ENCODE measurements around the gene SORBS1.

Gene SORBS1

DNA sequence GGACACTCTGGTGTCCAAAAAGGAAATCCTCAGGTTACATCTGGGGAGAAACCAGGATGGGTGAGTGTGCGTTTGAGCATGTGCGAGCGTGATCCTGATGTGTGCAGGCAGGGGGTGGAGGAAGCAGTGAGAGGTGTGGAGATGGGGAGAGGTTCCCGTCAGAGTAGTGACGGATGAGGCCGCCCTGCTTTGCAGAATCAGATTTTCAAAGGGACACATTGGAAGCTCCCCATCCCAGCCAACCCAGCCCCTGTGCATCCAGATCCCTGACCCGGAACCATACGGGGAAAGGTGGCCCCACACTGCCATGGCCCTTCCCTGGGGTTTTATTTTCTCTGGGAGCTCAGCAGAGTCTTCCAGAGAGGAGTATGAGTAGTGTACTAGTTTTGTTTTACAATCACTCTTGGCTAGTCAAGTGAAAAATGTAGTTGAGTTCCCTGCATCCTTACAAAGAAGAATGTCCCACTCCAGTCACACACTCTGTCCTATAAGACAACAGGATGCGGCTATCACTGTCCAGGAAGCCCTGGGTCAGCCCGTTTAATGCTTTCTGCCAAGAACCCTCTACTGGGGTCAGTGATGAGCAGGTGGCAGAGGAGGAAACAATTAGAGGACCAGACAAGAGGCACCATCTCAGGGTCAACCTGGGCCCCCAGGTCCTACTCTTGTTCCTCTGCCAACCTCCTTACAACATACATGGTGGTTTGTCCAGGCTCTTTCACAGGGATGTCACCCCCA is 223.6 kb downstream of the SORBS1 start:
- TF ChIP-seq REST (IDR thresholded peaks at IDR 0.05; ENCODE audit: low read depth) (no peak), CEBPB (IDR thresholded peaks at IDR 0.05) (no peak), YY1 (IDR thresholded peaks at IDR 0.05; ENCODE audit: low read depth) (no peak), TCF12 (IDR thresholded peaks at IDR 0.05; ENCODE audit: low read depth) (no peak), CREB1 (IDR thresholded peaks at IDR 0.05; ENCODE audit: low read depth) (no peak), NFIC (IDR thresholded peaks at IDR 0.05) (no peak), EGR1 (IDR thresholded peaks at IDR 0.05) (no peak), ZBTB7A (IDR thresholded peaks at IDR 0.05; ENCODE audit: low read depth) (no peak), TEAD4 (IDR thresholded peaks at IDR 0.05) (no peak), TAF1 (IDR thresholded peaks at IDR 0.05; ENCODE audit: low read depth) (no peak), EP300 (IDR thresholded peaks at IDR 0.05; ENCODE audit: borderline replicate concordance) (no peak), FOXM1 (IDR thresholded peaks at IDR 0.05; ENCODE audit: borderline replicate concordance, low read depth) (no peak), RAD21 (IDR thresholded peaks at IDR 0.05; ENCODE audit: low read depth) (no peak)
- TF ChIP-seq, protein P1, sequence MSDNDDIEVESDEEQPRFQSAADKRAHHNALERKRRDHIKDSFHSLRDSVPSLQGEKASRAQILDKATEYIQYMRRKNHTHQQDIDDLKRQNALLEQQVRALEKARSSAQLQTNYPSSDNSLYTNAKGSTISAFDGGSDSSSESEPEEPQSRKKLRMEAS (IDR thresholded peaks at IDR 0.05): no peak
- TF ChIP-seq, protein P2, sequence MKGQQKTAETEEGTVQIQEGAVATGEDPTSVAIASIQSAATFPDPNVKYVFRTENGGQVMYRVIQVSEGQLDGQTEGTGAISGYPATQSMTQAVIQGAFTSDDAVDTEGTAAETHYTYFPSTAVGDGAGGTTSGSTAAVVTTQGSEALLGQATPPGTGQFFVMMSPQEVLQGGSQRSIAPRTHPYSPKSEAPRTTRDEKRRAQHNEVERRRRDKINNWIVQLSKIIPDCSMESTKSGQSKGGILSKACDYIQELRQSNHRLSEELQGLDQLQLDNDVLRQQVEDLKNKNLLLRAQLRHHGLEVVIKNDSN (IDR thresholded peaks at IDR 0.05): no peak

DNA sequence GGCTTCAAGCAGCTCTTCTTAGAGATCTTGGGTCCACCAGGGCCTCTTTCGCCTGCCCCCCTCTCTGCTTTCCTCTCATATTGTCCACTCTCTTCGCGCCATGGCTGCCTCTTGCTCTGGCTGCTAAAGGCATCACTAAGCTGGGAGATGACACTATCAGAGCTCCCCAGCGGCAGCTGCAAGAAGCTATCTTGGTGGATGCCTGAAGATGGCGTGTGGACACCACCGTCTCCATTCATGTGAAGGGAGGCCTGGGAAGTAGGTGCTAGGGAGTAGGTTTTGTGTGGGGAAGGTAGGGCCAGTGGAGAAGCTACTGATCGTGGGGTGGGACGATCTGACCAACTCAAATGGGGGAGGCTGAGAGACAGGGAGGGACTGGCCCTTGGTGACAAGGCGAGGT is 224.5 kb downstream of the SORBS1 start:
- TF ChIP-seq RAD21 (IDR thresholded peaks at IDR 0.05; ENCODE audit: low read depth) (peak; percentile 12; the same call in 1 of the 2 replicates), FOXM1 (IDR thresholded peaks at IDR 0.05; ENCODE audit: borderline replicate concordance, low read depth) (no peak)

GRCh38 chr10:95335933-95336699 is 225.1 kb downstream of the SORBS1 start:
- TF ChIP-seq CEBPB (IDR thresholded peaks at IDR 0.05) (no peak), EGR1 (IDR thresholded peaks at IDR 0.05) (no peak), YY1 (IDR thresholded peaks at IDR 0.05; ENCODE audit: low read depth) (no peak), REST (IDR thresholded peaks at IDR 0.05; ENCODE audit: low read depth) (no peak)
- TF ChIP-seq, protein P1 (IDR thresholded peaks at IDR 0.05): no peak

DNA sequence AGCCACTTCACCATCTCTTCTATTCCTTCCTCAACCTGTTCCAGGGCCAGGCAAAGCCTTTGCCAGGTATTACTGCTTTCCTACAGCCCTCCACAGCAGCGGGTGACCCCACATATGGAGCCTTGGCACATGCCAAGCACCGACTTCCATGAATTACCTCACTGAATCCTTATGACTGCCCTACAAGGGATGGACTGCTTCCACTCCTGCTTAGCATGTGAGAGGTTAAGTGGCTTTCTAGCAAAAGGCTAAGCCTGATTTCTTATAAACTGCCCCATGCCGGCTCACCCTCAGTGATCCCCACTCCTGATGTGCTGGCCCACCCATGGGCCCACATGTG is 226.4 kb downstream of the SORBS1 start:
- TF ChIP-seq CREB1 (IDR thresholded peaks at IDR 0.05; ENCODE audit: low read depth): no peak
- TF ChIP-seq, protein P1 (IDR thresholded peaks at IDR 0.05): no peak
- no peak for TF ChIP-seq YY1 (IDR thresholded peaks at IDR 0.05; ENCODE audit: low read depth)
- no peak for TF ChIP-seq FOXM1 (IDR thresholded peaks at IDR 0.05; ENCODE audit: borderline replicate concordance, low read depth)
- no peak for TF ChIP-seq RAD21 (IDR thresholded peaks at IDR 0.05; ENCODE audit: low read depth)
- TF ChIP-seq TCF12 (IDR thresholded peaks at IDR 0.05; ENCODE audit: low read depth): no peak

DNA sequence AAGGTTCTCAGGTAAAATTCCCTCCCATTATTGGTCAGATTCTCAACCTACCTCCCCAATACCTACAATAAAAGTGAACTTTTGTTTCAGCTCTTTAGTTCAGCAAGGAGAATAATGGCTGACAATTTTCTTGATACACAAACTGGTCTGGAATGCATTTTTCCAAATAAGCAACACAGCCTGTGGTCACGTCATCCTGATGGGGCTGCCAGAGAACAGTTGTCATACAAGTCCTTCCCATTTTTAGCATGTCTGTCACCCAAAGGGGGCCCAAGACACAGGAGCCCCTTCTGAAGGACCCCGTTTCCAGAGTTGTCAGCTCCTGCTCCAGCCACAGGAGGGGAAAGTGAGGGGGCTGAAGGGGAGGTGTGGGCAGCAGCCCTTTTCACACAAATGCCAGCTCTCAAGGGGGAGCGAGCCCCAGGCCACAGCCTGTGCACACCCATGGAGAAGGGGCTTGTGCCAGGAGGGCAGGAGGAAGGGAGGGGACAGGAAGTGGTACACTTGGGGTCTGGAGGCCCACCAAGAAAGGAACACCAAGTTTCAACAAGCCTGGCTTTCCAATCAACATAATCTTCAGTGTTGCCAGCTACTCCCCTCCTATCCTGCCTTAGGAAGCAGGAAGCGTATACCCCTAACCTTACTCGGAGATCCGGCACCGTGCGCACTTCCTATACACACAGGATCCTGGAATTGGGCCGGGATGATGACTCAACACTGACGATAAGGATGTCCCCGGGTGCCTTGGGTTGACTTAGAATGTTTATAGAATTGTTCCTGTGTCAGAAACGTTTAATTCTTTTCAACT is 227.0 kb downstream of the SORBS1 start:
- TF ChIP-seq YY1 (IDR thresholded peaks at IDR 0.05; ENCODE audit: low read depth) (no peak), TCF12 (IDR thresholded peaks at IDR 0.05; ENCODE audit: low read depth) (no peak), TAF1 (IDR thresholded peaks at IDR 0.05; ENCODE audit: low read depth) (no peak), EP300 (IDR thresholded peaks at IDR 0.05; ENCODE audit: borderline replicate concordance) (no peak), ZBTB7A (IDR thresholded peaks at IDR 0.05; ENCODE audit: low read depth) (no peak), RAD21 (IDR thresholded peaks at IDR 0.05; ENCODE audit: low read depth) (no peak)
- TF ChIP-seq, protein P2 (IDR thresholded peaks at IDR 0.05): no peak

Data from Ishikawa (cell line).